K562 (cell line): ENCODE results near the gene GMEB1. TPM values are rescaled to one million over a fixed set of nuclear protein-coding genes. Genes with fewer than 3 reads are reported as not detected.
A peak's percentile ranks its signal among the peaks of the same experiment; 100 is the strongest.

Experiments used
- DMBX1 ChIP-seq: fragments of 250-450 bp; sonication (Bioruptor Pico); IDR thresholded peaks from 2 replicates; pipeline ENCODE4 v1.8.0; 2022; ENCODE audit warnings: inconsistent platforms, mild to moderate bottlenecking, moderate library complexity, borderline replicate concordance
- E2F8 ChIP-seq: fragments of 450-650 bp; IDR thresholded peaks from 2 replicates; pipeline ENCODE4 v1.7.1; 2018; ENCODE audit warnings: mild to moderate bottlenecking, low read depth; ENCODE audit not compliant: partially characterized antibody
- ELF4 ChIP-seq: fragments of 450-650 bp; formaldehyde crosslinking; IDR thresholded peaks from 2 replicates; pipeline ENCODE4 v1.4.0; 2022; ENCODE audit warnings: missing genetic modification characterization
- ETS1 ChIP-seq: conservative IDR thresholded peaks from 2 replicates; pipeline ENCODE4 v1.6.1; 2011; ENCODE audit warnings: low read depth, mild to moderate bottlenecking, low read length; ENCODE audit not compliant: control insufficient read depth
- HDAC2 ChIP-seq: fragments of 450-650 bp; IDR thresholded peaks from 2 replicates; pipeline ENCODE4 v1.6.1; 2016; ENCODE audit warnings: mild to moderate bottlenecking
- JUND ChIP-seq, 2 experiments: IDR thresholded peaks; 2 replicates in 1 of 2; 3 replicates in 1 of 2; pipeline ENCODE4 v1.6.1; 2011; ENCODE audit warnings: borderline replicate concordance in 2 of 2, low read depth in 2 of 2, low read length in 2 of 2, improper control_type of control experiment in 1 of 2, missing biosample characterization in 1 of 2, missing genetic modification characterization in 1 of 2, missing genetic modification reagents in 1 of 2
- NFE2 ChIP-seq: IDR thresholded peaks from 2 replicates; pipeline ENCODE4 v1.6.1; 2014; ENCODE audit warnings: antibody characterized with exemption, low read depth
- NFIX ChIP-seq: fragments of 250-450 bp; sonication (Bioruptor Pico); IDR thresholded peaks from 2 replicates; pipeline ENCODE4 v1.4.0; 2020; ENCODE audit warnings: low read depth, mild to moderate bottlenecking, moderate library complexity
- NR4A1 ChIP-seq, 2 experiments: fragments of 250-450 bp in 1 of 2; fragments of 450-650 bp in 1 of 2; sonication (Bioruptor Pico) in 1 of 2; IDR thresholded peaks; 2 replicates each; pipeline versions ENCODE4 v1.4.0 to v1.6.1; 2016 to 2020; ENCODE audit warnings: mild to moderate bottlenecking in 2 of 2, missing compliant biosample characterization in 1 of 2, missing genetic modification characterization in 1 of 2, moderate library complexity in 1 of 2
- RBM14 ChIP-seq: fragments of 200-400 bp; formaldehyde crosslinking; IDR thresholded peaks from 2 replicates; pipeline ENCODE4 v1.6.1; 2018; ENCODE audit warnings: low read depth, mild to moderate bottlenecking, low read length, moderate library complexity, borderline replicate concordance; ENCODE audit not compliant: insufficient read depth
- RBM34 ChIP-seq: fragments of 200-400 bp; formaldehyde crosslinking; IDR thresholded peaks from 2 replicates; pipeline ENCODE4 v1.6.1; 2018; ENCODE audit warnings: low read length, borderline replicate concordance; ENCODE audit not compliant: insufficient read depth
- THAP12 ChIP-seq: fragments of 250-450 bp; sonication (Bioruptor Pico); IDR thresholded peaks from 2 replicates; pipeline ENCODE4 v1.9.0; 2021; ENCODE audit warnings: mild to moderate bottlenecking, inconsistent platforms
- THRAP3 ChIP-seq: fragments of 450-650 bp; IDR thresholded peaks from 2 replicates; pipeline ENCODE4 v1.6.1; 2016; ENCODE audit warnings: mild to moderate bottlenecking, inconsistent platforms, borderline replicate concordance
- ZBED1 ChIP-seq: IDR thresholded peaks from 2 replicates; pipeline ENCODE4 v1.6.1; 2014
- ZBTB1 ChIP-seq: sonication (generic); formaldehyde crosslinking; IDR thresholded peaks from 2 replicates; pipeline ENCODE4 v1.8.1; 2023; ENCODE audit warnings: missing genetic modification reagents, low read depth, mild to moderate bottlenecking, borderline replicate concordance
- ZBTB9 ChIP-seq: fragments of 450-650 bp; formaldehyde crosslinking; IDR thresholded peaks from 2 replicates; pipeline ENCODE4 v1.4.0; 2020; ENCODE audit warnings: mild to moderate bottlenecking, moderate library complexity
- ZFPM2 ChIP-seq: fragments of 250-450 bp; sonication (Bioruptor Pico); IDR thresholded peaks from 2 replicates; pipeline ENCODE4 v1.5.1; 2022; ENCODE audit warnings: mild to moderate bottlenecking
- ZNF124 ChIP-seq: sonication (generic); formaldehyde crosslinking; IDR thresholded peaks from 2 replicates; pipeline ENCODE4 v1.8.1; 2022; ENCODE audit warnings: missing genetic modification reagents
- polyA plus RNA-seq, 8 experiments: library from polyadenylated mRNA; depleted of rRNA in 4 of 8; stranded (reverse) in 5 of 8; unstranded in 3 of 8; fragments of >200 nt; fragmentation: Nextera tagmentation in 2 of 8; fragmentation: Illumina TruSeq in 1 of 8; extraction: Ambion mirVana in 2 of 8; extraction: Trizol in 1 of 8; gene quantifications; 2 replicates each; pipeline versions ENCODE4 v1.2.1 to v1.2.3, GENCODE V29; 2011 to 2014; ENCODE audit warnings: inconsistent platforms in 1 of 8, missing spikeins in 1 of 8
- total RNA-seq, 7 experiments: library from RNA; depleted of rRNA in 6 of 7; stranded (reverse); fragments of >200 nt in 6 of 7; fragmentation: Illumina TruSeq in 2 of 7; extraction: Trizol in 2 of 7; gene quantifications; 2 replicates each; pipeline versions ENCODE4 v1.2.1 to v1.2.3, GENCODE V29; 2011 to 2021; ENCODE audit warnings: low replicate concordance in 1 of 7

Gene GMEB1
- total and polyA plus RNA-seq, 9 of the 15 experiments (the other 6 are each of a cell fraction or from before 2014, with no cell fraction given): 6.6 to 17.5 (median 8.5) TPM

GRCh38 chr1:28736450-28737306, 68.1 kb downstream of the GMEB1 start, which contains the start of gene YTHDF2 (continued):
- TF ChIP-seq ZNF124: 0 out of 2 replicates have a peak, but pooled peaks have one; percentile 66
- TF ChIP-seq ZBTB1: peak; percentile 87; the same call in 1 of the 2 replicates
- peak; percentile 55; the same call in 1 of the 2 replicates for TF ChIP-seq RBM34
- TF ChIP-seq ETS1: peak; percentile 91; the same call in 1 of the 2 replicates
- peak; percentile 73; the same call in 1 of the 2 replicates for TF ChIP-seq ZFPM2
- peak; percentile 58; the same call in 1 of the 2 replicates for TF ChIP-seq DMBX1 (CRISPR knock-in tag)
- no peak; the same call in 1 of the 2 replicates for TF ChIP-seq ZBED1
- peak; percentile 99 for TF ChIP-seq THAP12 (CRISPR knock-in tag)
- TF ChIP-seq E2F8: peak; percentile 94
- TF ChIP-seq NFIX: no peak
- TF ChIP-seq JUND (IDR thresholded peaks at IDR 0.05; ENCODE audit: borderline replicate concordance, low read depth, low read length): peak; percentile 73
- TF ChIP-seq JUND (tag; IDR thresholded peaks at IDR 0.05; ENCODE audit: borderline replicate concordance, low read depth, low read length): peak; percentile 22; the same call in 1 of the 3 replicates
- TF ChIP-seq NFE2: no peak
- peak; percentile 90 for TF ChIP-seq HDAC2
- peak; percentile 64; the same call in 1 of the 2 replicates for TF ChIP-seq ZBTB9 (CRISPR knock-in tag)
- no peak for TF ChIP-seq NR4A1 (CRISPR knock-in tag; IDR thresholded peaks at IDR 0.05)
- TF ChIP-seq NR4A1 (tag; IDR thresholded peaks at IDR 0.05): peak; percentile 82
- TF ChIP-seq RBM14: no peak; the same call in 1 of the 2 replicates
- no peak for TF ChIP-seq THRAP3
- TF ChIP-seq ELF4 (CRISPR knock-in tag): no peak
